HEK293 (cell line): ENCODE data around the gene ACSM6.
A peak's percentile ranks its signal among the peaks of the same experiment; 100 is the strongest.

Source experiments
- EGR2 ChIP-seq: fragments of 450-650 bp; formaldehyde crosslinking; IDR thresholded peaks from 2 replicates; pipeline ENCODE4 v1.5.1; 2016; ENCODE audit warnings: low read depth, missing biosample characterization, missing genetic modification characterization
- GLIS2 ChIP-seq: fragments of 450-650 bp; formaldehyde crosslinking; IDR thresholded peaks from 2 replicates; pipeline ENCODE4 v1.5.1; 2016; ENCODE audit warnings: missing biosample characterization, missing genetic modification characterization
- HOXA7 ChIP-seq: sonication (generic); formaldehyde crosslinking; IDR thresholded peaks from 2 replicates; pipeline ENCODE4 v1.8.1; 2022; ENCODE audit warnings: missing genetic modification reagents, borderline replicate concordance
- KLF7 ChIP-seq: fragments of 450-650 bp; formaldehyde crosslinking; IDR thresholded peaks from 2 replicates; pipeline ENCODE4 v1.5.1; 2016; ENCODE audit warnings: missing biosample characterization, missing genetic modification characterization, borderline replicate concordance
- MYNN ChIP-seq: fragments of 450-650 bp; formaldehyde crosslinking; IDR thresholded peaks from 2 replicates; pipeline ENCODE4 v1.5.1; 2016; ENCODE audit warnings: missing biosample characterization, missing genetic modification characterization, borderline replicate concordance
- OSR2 ChIP-seq: fragments of 450-650 bp; formaldehyde crosslinking; IDR thresholded peaks from 2 replicates; pipeline ENCODE4 v1.5.1; 2016; ENCODE audit warnings: missing biosample characterization, missing genetic modification characterization
- PBX3 ChIP-seq: sonication (generic); formaldehyde crosslinking; IDR thresholded peaks from 2 replicates; pipeline ENCODE4 v1.8.1; 2022; ENCODE audit warnings: mild to moderate bottlenecking, moderate library complexity, missing genetic modification reagents
- SALL2 ChIP-seq: fragments of 450-650 bp; formaldehyde crosslinking; IDR thresholded peaks from 2 replicates; pipeline ENCODE4 v1.5.0; 2017; ENCODE audit warnings: missing biosample characterization, mild to moderate bottlenecking, missing genetic modification characterization, borderline replicate concordance
- SETDB1 ChIP-seq: IDR thresholded peaks from one replicate; pipeline ENCODE4 v1.6.1; 2017; ENCODE audit warnings: mild to moderate bottlenecking, low read length, moderate library complexity, mixed read lengths; ENCODE audit not compliant: insufficient read length
- YY2 ChIP-seq: fragments of 450-650 bp; formaldehyde crosslinking; IDR thresholded peaks from 2 replicates; pipeline ENCODE4 v1.5.1; 2016; ENCODE audit warnings: missing biosample characterization, missing genetic modification characterization
- ZBTB48 ChIP-seq: fragments of 450-650 bp; formaldehyde crosslinking; IDR thresholded peaks from 2 replicates; pipeline ENCODE4 v1.5.1; 2016; ENCODE audit warnings: missing biosample characterization, missing genetic modification characterization
- ZFP41 ChIP-seq: fragments of 450-650 bp; formaldehyde crosslinking; IDR thresholded peaks from 2 replicates; pipeline ENCODE4 v1.5.1; 2016; ENCODE audit warnings: missing biosample characterization, missing genetic modification characterization, borderline replicate concordance
- ZFP69B ChIP-seq: fragments of 450-650 bp; formaldehyde crosslinking; IDR thresholded peaks from 2 replicates; pipeline ENCODE4 v1.5.1; 2016; ENCODE audit warnings: missing biosample characterization, missing genetic modification characterization
- ZNF112 ChIP-seq: fragments of 450-650 bp; formaldehyde crosslinking; IDR thresholded peaks from 2 replicates; pipeline ENCODE4 v1.5.0; 2017; ENCODE audit warnings: missing biosample characterization, missing genetic modification characterization
- ZNF114 ChIP-seq: fragments of 450-650 bp; formaldehyde crosslinking; IDR thresholded peaks from 2 replicates; pipeline ENCODE4 v1.5.0; 2017; ENCODE audit warnings: missing biosample characterization, missing genetic modification characterization
- ZNF132 ChIP-seq: fragments of 450-650 bp; formaldehyde crosslinking; IDR thresholded peaks from 2 replicates; pipeline ENCODE4 v1.5.1; 2017; ENCODE audit warnings: missing biosample characterization, missing genetic modification characterization, borderline replicate concordance
- ZNF133 ChIP-seq: fragments of 450-650 bp; formaldehyde crosslinking; IDR thresholded peaks from 2 replicates; pipeline ENCODE4 v1.5.1; 2016; ENCODE audit warnings: missing biosample characterization, missing genetic modification characterization
- ZNF202 ChIP-seq: fragments of 450-650 bp; formaldehyde crosslinking; IDR thresholded peaks from 2 replicates; pipeline ENCODE4 v1.5.1; 2016; ENCODE audit warnings: missing biosample characterization, missing genetic modification characterization, borderline replicate concordance
- ZNF214 ChIP-seq: fragments of 450-650 bp; formaldehyde crosslinking; IDR thresholded peaks from 2 replicates; pipeline ENCODE4 v1.5.1; 2017; ENCODE audit warnings: missing biosample characterization, mild to moderate bottlenecking, missing genetic modification characterization, borderline replicate concordance
- ZNF26 ChIP-seq: fragments of 450-650 bp; formaldehyde crosslinking; IDR thresholded peaks from 2 replicates; pipeline ENCODE4 v1.5.1; 2016; ENCODE audit warnings: missing biosample characterization, missing genetic modification characterization
- ZNF274 ChIP-seq, 2 experiments: fragments of 200-500 bp in 1 of 2; fragments of 450-650 bp in 1 of 2; sonication (Bioruptor generic) in 1 of 2; formaldehyde crosslinking in 1 of 2; IDR thresholded peaks; 2 replicates each; pipeline versions ENCODE4 v1.5.1 to v1.6.1; 2014 to 2016; ENCODE audit warnings: borderline replicate concordance in 1 of 2, inconsistent platforms in 1 of 2, low read length in 1 of 2, missing biosample characterization in 1 of 2, missing genetic modification characterization in 1 of 2
- ZNF292 ChIP-seq: fragments of 450-650 bp; formaldehyde crosslinking; IDR thresholded peaks from 2 replicates; pipeline ENCODE4 v1.5.1; 2016; ENCODE audit warnings: low read depth, missing biosample characterization, missing genetic modification characterization, borderline replicate concordance
- ZNF350 ChIP-seq: fragments of 450-650 bp; formaldehyde crosslinking; IDR thresholded peaks from 2 replicates; pipeline ENCODE4 v1.5.0; 2017; ENCODE audit warnings: missing biosample characterization, mild to moderate bottlenecking, missing genetic modification characterization
- ZNF391 ChIP-seq: fragments of 450-650 bp; formaldehyde crosslinking; IDR thresholded peaks from 2 replicates; pipeline ENCODE4 v1.5.1; 2016; ENCODE audit warnings: low read depth, missing biosample characterization, missing genetic modification characterization, borderline replicate concordance
- ZNF501 ChIP-seq: fragments of 450-650 bp; formaldehyde crosslinking; IDR thresholded peaks from 2 replicates; pipeline ENCODE4 v1.5.1; 2016; ENCODE audit warnings: missing biosample characterization, missing genetic modification characterization
- ZNF510 ChIP-seq: fragments of 450-650 bp; formaldehyde crosslinking; IDR thresholded peaks from 2 replicates; pipeline ENCODE4 v1.5.1; 2018; ENCODE audit warnings: mild to moderate bottlenecking, missing genetic modification characterization, missing biosample characterization; ENCODE audit not compliant: insufficient replicate concordance
- ZNF544 ChIP-seq: fragments of 450-650 bp; formaldehyde crosslinking; IDR thresholded peaks from 2 replicates; pipeline ENCODE4 v1.5.0; 2017; ENCODE audit warnings: missing biosample characterization, missing genetic modification characterization
- ZNF558 ChIP-seq: fragments of 450-650 bp; formaldehyde crosslinking; IDR thresholded peaks from 2 replicates; pipeline ENCODE4 v1.5.1; 2016; ENCODE audit warnings: missing biosample characterization, missing genetic modification characterization
- ZNF561 ChIP-seq: fragments of 450-650 bp; IDR thresholded peaks from 2 replicates; pipeline ENCODE4 v1.5.1; 2018; ENCODE audit warnings: missing biosample characterization, missing genetic modification characterization, borderline replicate concordance
- ZNF639 ChIP-seq: fragments of 450-650 bp; formaldehyde crosslinking; IDR thresholded peaks from 2 replicates; pipeline ENCODE4 v1.5.1; 2016; ENCODE audit warnings: missing biosample characterization, missing genetic modification characterization
- ZNF670 ChIP-seq: fragments of 450-650 bp; formaldehyde crosslinking; IDR thresholded peaks from 2 replicates; pipeline ENCODE4 v1.5.1; 2016; ENCODE audit warnings: missing biosample characterization, missing genetic modification characterization, low read depth
- ZNF704 ChIP-seq: fragments of 450-650 bp; formaldehyde crosslinking; IDR thresholded peaks from 2 replicates; pipeline ENCODE4 v1.5.1; 2016; ENCODE audit warnings: missing biosample characterization, missing genetic modification characterization
- ZNF747 ChIP-seq: fragments of 450-650 bp; formaldehyde crosslinking; IDR thresholded peaks from 2 replicates; pipeline ENCODE4 v1.5.1; 2016; ENCODE audit warnings: missing biosample characterization, missing genetic modification characterization
- ZSCAN30 ChIP-seq: fragments of 450-650 bp; IDR thresholded peaks from 2 replicates; pipeline ENCODE4 v1.5.1; 2018; ENCODE audit warnings: missing biosample characterization, mild to moderate bottlenecking, missing genetic modification characterization, moderate library complexity
- ZXDB ChIP-seq: fragments of 450-650 bp; formaldehyde crosslinking; IDR thresholded peaks from 2 replicates; pipeline ENCODE4 v1.5.1; 2016; ENCODE audit warnings: missing biosample characterization, missing genetic modification characterization

Gene ACSM6

GRCh38 chr10:95266674-95267095 is 72.6 kb downstream of the ACSM6 start (continued):
- TF ChIP-seq GLIS2 (tag by site-specific recombination) (no peak), ZNF112 (tag by site-specific recombination) (no peak), ZSCAN30 (tag by site-specific recombination) (peak; percentile 56; the same call in 1 of the 2 replicates), HOXA7 (CRISPR knock-in tag) (no peak), OSR2 (tag by site-specific recombination) (no peak), ZNF639 (tag by site-specific recombination) (peak; percentile 60; the same call in 1 of the 2 replicates), ZNF558 (tag by site-specific recombination) (no peak), ZXDB (peak; percentile 64; the same call in 1 of the 2 replicates), ZNF561 (no peak), ZNF26 (tag by site-specific recombination) (no peak), ZBTB48 (tag by site-specific recombination) (no peak), YY2 (tag by site-specific recombination) (no peak), ZNF274 (IDR thresholded peaks at IDR 0.05; ENCODE audit: low read length) (no peak), ZNF274 (tag by site-specific recombination; IDR thresholded peaks at IDR 0.05; ENCODE audit: borderline replicate concordance) (no peak), ZNF214 (tag by site-specific recombination) (no peak), ZNF704 (tag by site-specific recombination) (no peak), ZNF747 (tag by site-specific recombination) (no peak), ZNF292 (tag by site-specific recombination) (no peak), ZNF501 (tag by site-specific recombination) (no peak), SALL2 (no peak), ZNF350 (tag by site-specific recombination) (no peak), ZNF202 (no peak), ZFP69B (tag by site-specific recombination) (no peak), ZFP41 (tag by site-specific recombination) (no peak), KLF7 (tag by site-specific recombination) (no peak; the same call in 1 of the 2 replicates), ZNF133 (no peak), PBX3 (CRISPR knock-in tag) (no peak), SETDB1 (no peak), EGR2 (tag by site-specific recombination) (no peak), ZNF670 (tag by site-specific recombination) (no peak), ZNF132 (tag by site-specific recombination) (no peak), ZNF510 (tag by site-specific recombination) (no peak), ZNF391 (no peak), ZNF114 (tag by site-specific recombination) (no peak), ZNF544 (no peak), MYNN (no peak)
